ENCODE measurements around the gene NUDT13. TPM values are rescaled to one million over a fixed set of nuclear protein-coding genes. Genes with fewer than 3 reads are reported as not detected.
A peak's percentile ranks its signal among the peaks of the same experiment; 100 is the strongest.

Gene NUDT13
- total and polyA plus RNA-seq, 2 of the 4 experiments (the other 2 are of a cell fraction), result 0.90 to 1.7 TPM

- Histone ChIP-seq H3K23ac (ENCODE audit: low read depth, low read length) (peak within 1 kb of the TSS; percentile 98), H4K8ac (ENCODE audit: low read depth in 2 of 2, low read length in 2 of 2) (peak within 1 kb of the TSS; percentile 82 to 98), H2BK5ac (ENCODE audit: low read depth, low read length, poor library complexity, severe bottlenecking) (peak within 1 kb of the TSS; percentile 81), H3K56ac (ENCODE audit: extremely low read depth, insufficient read depth, low read length) (peak within 1 kb of the TSS; percentile 89), H3K4ac (ENCODE audit: low read depth, low read length) (peak within 1 kb of the TSS; percentile 93), H2BK15ac (ENCODE audit: low read depth, low read length) (peak within 1 kb of the TSS; percentile 22; the same call in 1 of the 3 replicates), H3K14ac (replicated peaks; ENCODE audit: low read depth, low read length) (peak within 1 kb of the TSS; percentile 96), H3K4me1 (ENCODE audit: control insufficient read depth, insufficient read depth, low read length) (no peaks in the 10 kb centered on the region; the same call in 1 of the 2 replicates), H3K79me1 (ENCODE audit: low read depth in 1 of 2, low read length in 2 of 2) (peaks cover 21 to 32% of the 10 kb centered on the region in 2 experiments), H3K27me3 (ENCODE audit: control insufficient read depth, insufficient read depth, low read length) (no peaks in the 10 kb centered on the region), H2AK5ac (ENCODE audit: low read depth, low read length) (peak within 1 kb of the TSS; percentile 92), H3K27ac (ENCODE audit: insufficient read depth, low read length) (peak within 1 kb of the TSS; percentile 75), H2AK9ac (replicated peaks; ENCODE audit: low read depth, low read length, poor library complexity) (peak within 1 kb of the TSS; percentile 87), H3K4me3 (ENCODE audit: insufficient read depth, low read depth, low read length) (peak within 1 kb of the TSS; percentile 79), H2BK20ac (ENCODE audit: low read depth, low read length) (no peak within 1 kb of the TSS), H3K36me3 (ENCODE audit: control insufficient read depth, insufficient read depth, low read length) (peaks cover 4% of the 10 kb centered on the region), H2BK120ac (ENCODE audit: low read depth, low read length) (peak within 1 kb of the TSS; percentile 61; the same call in 1 of the 2 replicates), H3K9ac (ENCODE audit: low read depth, low read length) (peak within 1 kb of the TSS; percentile 91), H4K91ac (ENCODE audit: insufficient read depth, low read depth, low read length) (peak within 1 kb of the TSS; percentile 74), H4K20me1 (ENCODE audit: insufficient read depth, low read length) (peaks cover under 1% of the 10 kb centered on the region; the same call in 1 of the 2 replicates), H3K4me2 (ENCODE audit: low read depth, low read length) (peak within 1 kb of the TSS; percentile 98), H2AFZ (replicated peaks; ENCODE audit: low read length, poor library complexity) (peak within 1 kb of the TSS; percentile 96), H3K9me1 (ENCODE audit: insufficient read depth, low read length) (no peaks in the 10 kb centered on the region), H4K5ac (ENCODE audit: low read depth, low read length) (peak within 1 kb of the TSS; percentile 80), H3K9me3 (ENCODE audit: control insufficient read depth, insufficient read depth, low read length) (no peaks in the 10 kb centered on the region), H3K18ac (ENCODE audit: low read depth, low read length) (peak within 1 kb of the TSS; percentile 21; the same call in 1 of the 2 replicates)
- WGBS, 2 experiments (ENCODE audit: extremely low coverage in 2 of 2, insufficient read length in 1 of 2), result 1% methylated on average over 21 of the region's 49 CpGs; no CpG with 5 or more reads in 1 of the 2 experiments
- intact Hi-C loops (cut with micrococcal nuclease), result no loop called here
- peak; percentile 94 for DNase-seq
- POLR2A ChIA-PET (ENCODE audit: unreplicated experiment), result interaction anchor here (0.6 kb wide), 1 partner anchor 1432 kb away, joined by 3 read pairs; no protein-coding TSS in a partner anchor
- CTCF ChIA-PET, result interaction anchor here (0.9 kb wide), 1 partner anchor 9 kb away, joined by 3 read pairs; no protein-coding TSS in a partner anchor
- no peak for TF ChIP-seq RFX5 (IDR thresholded peaks at IDR 0.05; ENCODE audit: low read depth, low read length)
- peak; percentile 83; the same call in 1 of the 2 replicates for TF ChIP-seq MAZ (IDR thresholded peaks at IDR 0.05; ENCODE audit: borderline replicate concordance, low read depth, low read length)
- TF ChIP-seq POLR2A (IDR thresholded peaks at IDR 0.05; ENCODE audit: low read depth, low read length), result peak; percentile 98
- TF ChIP-seq FOS (IDR thresholded peaks at IDR 0.05; ENCODE audit: low read depth, low read length), result no peak; the same call in 1 of the 2 replicates
- TF ChIP-seq MXI1 (IDR thresholded peaks at IDR 0.05; ENCODE audit: borderline replicate concordance, low read depth, low read length), result peak; percentile 10; the same call in 1 of the 2 replicates
- peak; percentile 26; the same call in 1 of the 2 replicates for TF ChIP-seq CEBPB (IDR thresholded peaks at IDR 0.05; ENCODE audit: low read depth, low read length)
- dilution Hi-C loops (cut with HindIII; ENCODE audit: low sequenced_read_pairs, unreplicated experiment), result no loop called here
- peak; percentile 96 for ATAC-seq (ENCODE audit: low read depth)
- no TSS peak for BruUV-seq (replicated peaks)
- in situ Hi-C loops (cut with MboI; ENCODE audit: low sequenced_read_pairs), result no loop called here
Observed at GRCh38 chr10:73167783-73168464, 57.7 kb downstream of the NUDT13 start, which contains the start of the genes ECD and FAM149B1. Gene ECD (minus strand): TSS chr10:73168008. CDS start chr10:73163937, 4,071 bp downstream. Gene FAM149B1 (plus strand): TSS chr10:73168119. CDS start chr10:73168340, 221 bp downstream.
